Pancreas (tissue), 10 donors: ENCODE results near the gene CSF3R. TPM values are rescaled to one million over a fixed set of nuclear protein-coding genes. Genes with fewer than 3 reads are reported as not detected.
"Not testable (repeated sequence)": the region's sequence is repeated elsewhere in the genome, so short reads cannot be mapped to it uniquely, and the experiment has no call there.

Experiments
- ATAC-seq, 4 donors: fragments of 200-7000 bp; cut with Tn5 transposase; one replicate each; pipeline versions ENCODE4 v1.8.0 to v1.9.1; 2020; ENCODE audit warnings: mild to moderate bottlenecking in 4 of 4, moderate library complexity in 4 of 4
- DNase-seq, 6 donors: peaks; one replicate each; pipeline ENCODE4 v3.0.0-alpha.2; 2020
- FAIRE-seq: peaks from 2 replicates; lab custom pipeline; 2012; peaks lifted over from hg19 to GRCh38; lab: Jason Lieb, UNC
- H3K27ac ChIP-seq, 4 donors: fragments of 200-600 bp; sonication (generic); 1 replicate in 3 of 4; 2 replicates in 1 of 4; pipeline versions ENCODE4 v1.5.0 to v1.8.0; 2020
- H3K27me3 ChIP-seq, 4 donors: fragments of 200-600 bp; one replicate each; pipeline ENCODE4 v1.8.0; 2021
- H3K36me3 ChIP-seq, 3 donors: fragments of 200-600 bp; sonication (generic) in 1 of 3; one replicate each; pipeline versions ENCODE4 v1.5.0 to v1.8.0; 2020 to 2021
- H3K4me1 ChIP-seq, 3 donors: fragments of 200-600 bp; one replicate each; pipeline ENCODE4 v1.8.0; 2021
- H3K4me3 ChIP-seq, 4 donors: fragments of 200-600 bp; sonication (generic) in 2 of 4; one replicate each; pipeline versions ENCODE4 v1.5.0 to v1.8.0; 2020 to 2021
- H3K9me3 ChIP-seq, 4 donors: fragments of 200-600 bp; one replicate each; pipeline ENCODE4 v1.8.0; 2021
- CTCF ChIP-seq, 4 donors: fragments of 200-600 bp; sonication (generic) in 3 of 4; IDR thresholded peaks; one replicate each; pipeline versions ENCODE4 v1.5.0 to v1.8.0; 2021; ENCODE audit warnings: antibody characterized with exemption in 4 of 4
- WGBS, 2 donors: extraction: QIAGEN DNeasy Blood & Tissue Kit; methylation state at CpG; one replicate each; pipeline ENCODE4 v1.1.7; 2013; 5-methylcytosine and 5-hydroxymethylcytosine counted together
- intact Hi-C, 3 donors: fragments of 100-400 bp; cut with DNase I; formaldehyde crosslinking; loops; one replicate each; pipeline versions ENCODE4 v1.11.1 to v1.14.2; 2022
- polyA plus RNA-seq, 2 donors: library from polyadenylated mRNA; stranded (reverse); fragments of 200-250 nt; gene quantifications; one replicate each; pipeline ENCODE4 v1.2.3, GENCODE V29; 2013
- total RNA-seq, 6 donors: library from RNA; stranded (reverse); fragmentation: NEBNext Ultra II Directional in 4 of 6; extraction: Animal tissue kit (Norgen Biotek cat#: 25700) in 4 of 6; gene quantifications; one replicate each; pipeline versions ENCODE4 v1.2.1 to v1.2.4, GENCODE V29; 2021 to 2023
- donor health status: healthy with polysubstance abuse.
- donor health status: DM: no; HTN: no; CAD: no; lungs with moderate emphysema.
- donor health status: DM: no; HTN: no; CAD: no.
- donor health status: control.
- donor health status: control.
- donor health status: Bipolar disorder and iron deficiency.
- donor health status: DM: yes; HTN: yes; CAD: no.
- donor health status: DM: no; HTN: no; CAD: no.
- donor health status: DM: no; HTN: no; CAD: no.
- donor health status: DM: yes; HTN: yes; CAD: no.

Gene CSF3R
- total and polyA plus RNA-seq, 8 donors, result 0.47 to 13.4 (median 2.7) TPM

GRCh38 chr1:36487906-36488305, 5.2 kb upstream of the CSF3R start:
- Histone ChIP-seq H3K4me1 (peaks cover 0 to 10% (median 0%) of the 10 kb centered on the region in 3 donors), H3K36me3 (no peaks in the 10 kb centered on the region), H3K27ac (peak overlapping the region in 1 of 4 donors; percentile 71), H3K27me3 (no peaks in the 10 kb centered on the region), H3K4me3 (no peak overlapping the region), H3K9me3 (no peaks in the 10 kb centered on the region)
- FAIRE-seq (no peak), ATAC-seq (no peak), DNase-seq (no peak)
- intact Hi-C loops, result no loop called here
- 86 to 89% methylated on average over 3 of the region's 3 CpGs for WGBS, 2 donors
- no peak for TF ChIP-seq CTCF (IDR thresholded peaks at IDR 0.05)

GRCh38 chr1:36487336-36487725, 4.6 kb upstream of the CSF3R start:
- H3K36me3 ChIP-seq, ATAC-seq, FAIRE-seq, H3K27me3 ChIP-seq, H3K9me3 ChIP-seq, intact Hi-C loops, H3K4me3 ChIP-seq, DNase-seq: not testable (repeated sequence)
- H3K4me1 ChIP-seq, result peaks cover 0 to 10% (median 0%) of the 10 kb centered on the region in 3 donors
- H3K27ac ChIP-seq, result peak overlapping the region in 2 of 4 donors; percentile 71 to 79
- 95 to 98% methylated on average over 9 of the region's 9 CpGs for WGBS, 2 donors

GRCh38 chr1:36486439-36487335, 4.0 kb upstream of the CSF3R start:
- no peak for FAIRE-seq
- 29 to 30% methylated on average over 17 of the region's 17 CpGs for WGBS, 2 donors
- TF ChIP-seq CTCF (IDR thresholded peaks at IDR 0.05), result no peak
- no peaks in the 10 kb centered on the region for H3K36me3 ChIP-seq
- H3K9me3 ChIP-seq, result no peaks in the 10 kb centered on the region
- peak overlapping the region in 3 of 4 donors; percentile 13 to 79 (median 71) for H3K27ac ChIP-seq
- peaks cover 0 to 10% (median 0%) of the 10 kb centered on the region in 3 donors for H3K4me1 ChIP-seq
- peak; percentile 86 to 94 (median 91) for ATAC-seq
- peak in 5 of 6 donors; percentile 70 to 81 (median 78) for DNase-seq
- no peaks in the 10 kb centered on the region for H3K27me3 ChIP-seq
- H3K4me3 ChIP-seq, result no peak overlapping the region
- intact Hi-C loops, result no loop called here

- Histone ChIP-seq H3K36me3 (no peaks in the 10 kb centered on the region), H3K4me1 (peaks cover 0 to 10% (median 0%) of the 10 kb centered on the region in 3 donors), H3K9me3 (no peaks in the 10 kb centered on the region), H3K27me3 (no peaks in the 10 kb centered on the region), H3K4me3 (no peak overlapping the region), H3K27ac (peak overlapping the region in 2 of 4 donors; percentile 71 to 79)
- ATAC-seq, result no peak
- WGBS, 2 donors, result 88 to 91% methylated on average over 2 of the region's 2 CpGs
- no peak for TF ChIP-seq CTCF (IDR thresholded peaks at IDR 0.05)
- intact Hi-C loops, result no loop called here
- no peak for FAIRE-seq
- DNase-seq, result no peak
Measured at GRCh38 chr1:36486093-36486438, 3.4 kb upstream of the CSF3R start.

GRCh38 chr1:36484099-36484498, 1.4 kb upstream of the CSF3R start:
- H3K27ac ChIP-seq, result no peak overlapping the region

More at GRCh38 chr1:36484099-36484498, 1.4 kb upstream of the CSF3R start:
- no peak for TF ChIP-seq CTCF (IDR thresholded peaks at IDR 0.05)
- peaks cover 0 to 10% (median 0%) of the 10 kb centered on the region in 3 donors for H3K4me1 ChIP-seq
- no peak for DNase-seq
- H3K27me3 ChIP-seq, result no peaks in the 10 kb centered on the region
- WGBS, 2 donors, result 87 to 90% methylated on average over 2 of the region's 2 CpGs
- no peak for FAIRE-seq
- intact Hi-C loops, result no loop called here
- no peak for ATAC-seq
- H3K9me3 ChIP-seq, result no peaks in the 10 kb centered on the region
- no peak overlapping the region for H3K4me3 ChIP-seq
- no peaks in the 10 kb centered on the region for H3K36me3 ChIP-seq
